ENCODE data around the gene TRIM46. TPM values are rescaled to one million over a fixed set of nuclear protein-coding genes. Genes with fewer than 3 reads are reported as not detected.
"Not testable (repeated sequence)": the region's sequence is repeated elsewhere in the genome, so short reads cannot be mapped to it uniquely, and the experiment has no call there.

The TRIM46 gene
- total and polyA plus RNA-seq, 9 of the 15 experiments (the other 6 are each of a cell fraction or from before 2014, with no cell fraction given) = 0.05 to 0.60 (median 0.16) TPM; not detected in 3

- TF ChIP-seq, protein P1, sequence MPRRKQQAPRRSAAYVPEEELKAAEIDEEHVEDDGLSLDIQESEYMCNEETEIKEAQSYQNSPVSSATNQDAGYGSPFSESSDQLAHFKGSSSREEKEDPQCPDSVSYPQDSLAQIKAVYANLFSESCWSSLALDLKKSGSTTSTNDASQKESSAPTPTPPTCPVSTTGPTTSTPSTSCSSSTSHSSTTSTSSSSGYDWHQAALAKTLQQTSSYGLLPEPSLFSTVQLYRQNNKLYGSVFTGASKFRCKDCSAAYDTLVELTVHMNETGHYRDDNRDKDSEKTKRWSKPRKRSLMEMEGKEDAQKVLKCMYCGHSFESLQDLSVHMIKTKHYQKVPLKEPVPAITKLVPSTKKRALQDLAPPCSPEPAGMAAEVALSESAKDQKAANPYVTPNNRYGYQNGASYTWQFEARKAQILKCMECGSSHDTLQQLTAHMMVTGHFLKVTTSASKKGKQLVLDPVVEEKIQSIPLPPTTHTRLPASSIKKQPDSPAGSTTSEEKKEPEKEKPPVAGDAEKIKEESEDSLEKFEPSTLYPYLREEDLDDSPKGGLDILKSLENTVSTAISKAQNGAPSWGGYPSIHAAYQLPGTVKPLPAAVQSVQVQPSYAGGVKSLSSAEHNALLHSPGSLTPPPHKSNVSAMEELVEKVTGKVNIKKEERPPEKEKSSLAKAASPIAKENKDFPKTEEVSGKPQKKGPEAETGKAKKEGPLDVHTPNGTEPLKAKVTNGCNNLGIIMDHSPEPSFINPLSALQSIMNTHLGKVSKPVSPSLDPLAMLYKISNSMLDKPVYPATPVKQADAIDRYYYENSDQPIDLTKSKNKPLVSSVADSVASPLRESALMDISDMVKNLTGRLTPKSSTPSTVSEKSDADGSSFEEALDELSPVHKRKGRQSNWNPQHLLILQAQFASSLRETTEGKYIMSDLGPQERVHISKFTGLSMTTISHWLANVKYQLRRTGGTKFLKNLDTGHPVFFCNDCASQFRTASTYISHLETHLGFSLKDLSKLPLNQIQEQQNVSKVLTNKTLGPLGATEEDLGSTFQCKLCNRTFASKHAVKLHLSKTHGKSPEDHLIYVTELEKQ (CRISPR knock-in tag; IDR thresholded peaks at IDR 0.05) = no peak
- peak in 1 of 2 experiments; percentile 62; a peak in 1 of 4 replicates for TF ChIP-seq TBL1XR1 (IDR thresholded peaks at IDR 0.05; ENCODE audit: low read length in 2 of 2)
Measured at GRCh38 chr1:155223047-155223446, 49.4 kb downstream of the TRIM46 start (continued).

GRCh38 chr1:155225404-155225759 is 51.7 kb downstream of the TRIM46 start:
- Histone ChIP-seq H3K9ac (ENCODE audit: insufficient read depth in 1 of 2, low read depth in 2 of 2, low read length in 2 of 2) (peak overlapping the region; percentile 37 to 76; a peak in 3 of 4 replicates), H3K4me3 (peak overlapping the region; percentile 51; the same call in 1 of the 2 replicates), H3K79me2 (ENCODE audit: control insufficient read depth, insufficient read depth, low read length) (peaks cover 27% of the 10 kb centered on the region), H3K4me2 (ENCODE audit: insufficient read depth, low read length) (peak overlapping the region; percentile 81), H3K27ac (ENCODE audit: extremely low read depth, low read depth, low read length) (peak overlapping the region; percentile 86; the same call in 2 of the 3 replicates), H3K4me1 (replicated peaks in 1 of 2; ENCODE audit: control insufficient read depth in 2 of 2, insufficient read depth in 2 of 2, low read length in 2 of 2) (peaks cover 30 to 38% of the 10 kb centered on the region in 2 experiments)
- H4K20me1 ChIP-seq (replicated peaks; ENCODE audit: control insufficient read depth, insufficient read depth, low read length); H2AFZ ChIP-seq (ENCODE audit: low read depth, low read length); in situ Hi-C loops (cut with MboI); ATAC-seq; H3K9me1 ChIP-seq (ENCODE audit: control insufficient read depth, insufficient read depth, low read length); BruUV-seq (replicated peaks); H3K36me3 ChIP-seq (ENCODE audit: control insufficient read depth, insufficient read depth, low read length); H3K27me3 ChIP-seq (ENCODE audit: control insufficient read depth in 2 of 2, insufficient read depth in 2 of 2, low read length in 2 of 2); DNase-seq (ENCODE audit: extremely low read depth in 1 of 4, low spot score in 3 of 4); FAIRE-seq; H3K9me3 ChIP-seq (replicated peaks; ENCODE audit: control insufficient read depth, insufficient read depth, low read depth, low read length); intact Hi-C loops (cut with micrococcal nuclease): not testable (repeated sequence)
- ChIA-PET CTCF (ENCODE audit: low intra/inter-chr PET ratio) (interaction anchor here (0.9 to 3.2 kb wide), 4 partner anchors 16 to 49 kb away, joined by 3 to 31 read pairs (median 10); partner anchors contain the start of genes MTX1 and THBS3), POLR2A (interaction anchor here (1.2 to 1.4 kb wide), 2 partner anchors 18 to 31 kb away, joined by 4 to 5 read pairs; no protein-coding TSS in a partner anchor)
- WGBS (ENCODE audit: insufficient coverage, low coverage, missing lambda C conversion rate) = 82% methylated on average over 8 of the region's 8 CpGs
- TF ChIP-seq MED1 (CRISPR knock-in tag; IDR thresholded peaks at IDR 0.05; ENCODE audit: borderline replicate concordance) = 0 out of 2 replicates have a peak, but pooled peaks have one; percentile 58
- TF ChIP-seq, protein P2, sequence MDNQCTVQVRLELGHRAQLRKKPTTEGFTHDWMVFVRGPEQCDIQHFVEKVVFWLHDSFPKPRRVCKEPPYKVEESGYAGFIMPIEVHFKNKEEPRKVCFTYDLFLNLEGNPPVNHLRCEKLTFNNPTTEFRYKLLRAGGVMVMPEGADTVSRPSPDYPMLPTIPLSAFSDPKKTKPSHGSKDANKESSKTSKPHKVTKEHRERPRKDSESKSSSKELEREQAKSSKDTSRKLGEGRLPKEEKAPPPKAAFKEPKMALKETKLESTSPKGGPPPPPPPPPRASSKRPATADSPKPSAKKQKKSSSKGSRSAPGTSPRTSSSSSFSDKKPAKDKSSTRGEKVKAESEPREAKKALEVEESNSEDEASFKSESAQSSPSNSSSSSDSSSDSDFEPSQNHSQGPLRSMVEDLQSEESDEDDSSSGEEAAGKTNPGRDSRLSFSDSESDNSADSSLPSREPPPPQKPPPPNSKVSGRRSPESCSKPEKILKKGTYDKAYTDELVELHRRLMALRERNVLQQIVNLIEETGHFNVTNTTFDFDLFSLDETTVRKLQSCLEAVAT (IDR thresholded peaks at IDR 0.05) = 0 out of 4 replicates have a peak, but pooled peaks of 1 of the 2 experiments have one; percentile 32
- TF ChIP-seq DMBX1 (CRISPR knock-in tag; IDR thresholded peaks at IDR 0.05; ENCODE audit: borderline replicate concordance) = peak; percentile 62; the same call in 1 of the 2 replicates
